ENCODE results near the gene RAD51B. TPM values are rescaled to one million over a fixed set of nuclear protein-coding genes. Genes with fewer than 3 reads are reported as not detected.

RAD51B gene
- total RNA-seq, 1 donor from 2014 or later: 28.5 TPM

GRCh38 chr14:68341411-68342212 lies 522.0 kb downstream of the RAD51B start:
- no peaks in the 10 kb centered on the region for H3K9me3 ChIP-seq
- no peaks in the 10 kb centered on the region for H3K36me3 ChIP-seq
- no peak overlapping the region for H3K27ac ChIP-seq
- no peaks in the 10 kb centered on the region for H3K27me3 ChIP-seq
- no peaks in the 10 kb centered on the region for H3K4me1 ChIP-seq
- no peak overlapping the region for H3K4me3 ChIP-seq
- no peak for DNase-seq (ENCODE audit: extremely low spot score in 2 of 2)
- TF ChIP-seq POLR2AphosphoS5 (IDR thresholded peaks at IDR 0.05; ENCODE audit: insufficient read depth in 1 of 2, low read depth in 1 of 2) (no peak), CTCF (IDR thresholded peaks at IDR 0.05) (no peak), POLR2A (IDR thresholded peaks at IDR 0.05) (no peak)
- intact Hi-C loops (cut with DNase I): no loop called here

GRCh38 chr14:68342216-68342763 lies 522.7 kb downstream of the RAD51B start:
- H3K4me1 ChIP-seq: no peaks in the 10 kb centered on the region
- no peak overlapping the region for H3K27ac ChIP-seq
- H3K27me3 ChIP-seq: no peaks in the 10 kb centered on the region

GRCh38 chr14:68343534-68344118 lies 524.0 kb downstream of the RAD51B start:
- Histone ChIP-seq H3K27ac (no peak overlapping the region), H3K4me3 (no peak overlapping the region), H3K9me3 (no peaks in the 10 kb centered on the region), H3K27me3 (no peaks in the 10 kb centered on the region), H3K36me3 (no peaks in the 10 kb centered on the region), H3K4me1 (no peaks in the 10 kb centered on the region)
- TF ChIP-seq CTCF (IDR thresholded peaks at IDR 0.05) (no peak), POLR2AphosphoS5 (IDR thresholded peaks at IDR 0.05; ENCODE audit: insufficient read depth in 1 of 2, low read depth in 1 of 2) (no peak), POLR2A (IDR thresholded peaks at IDR 0.05) (no peak)
- no peak for DNase-seq (ENCODE audit: extremely low spot score in 2 of 2)
- intact Hi-C loops (cut with DNase I): no loop called here

More at GRCh38 chr14:68342216-68342763, 522.7 kb downstream of the RAD51B start:
- Histone ChIP-seq H3K9me3 (no peaks in the 10 kb centered on the region), H3K36me3 (no peaks in the 10 kb centered on the region), H3K4me3 (no peak overlapping the region)
- intact Hi-C loops (cut with DNase I): no loop called here
- TF ChIP-seq POLR2AphosphoS5 (IDR thresholded peaks at IDR 0.05; ENCODE audit: insufficient read depth in 1 of 2, low read depth in 1 of 2) (no peak), CTCF (IDR thresholded peaks at IDR 0.05) (no peak), POLR2A (IDR thresholded peaks at IDR 0.05) (no peak)
- DNase-seq (ENCODE audit: extremely low spot score in 2 of 2): no peak

GRCh38 chr14:68345738-68346137 lies 526.2 kb downstream of the RAD51B start:
- no peak overlapping the region for H3K4me3 ChIP-seq
- H3K9me3 ChIP-seq: no peaks in the 10 kb centered on the region
- no peaks in the 10 kb centered on the region for H3K4me1 ChIP-seq
- intact Hi-C loops (cut with DNase I): no loop called here
- no peak overlapping the region for H3K27ac ChIP-seq
- DNase-seq (ENCODE audit: extremely low spot score in 2 of 2): no peak
- H3K27me3 ChIP-seq: no peaks in the 10 kb centered on the region
- no peak for TF ChIP-seq POLR2A (IDR thresholded peaks at IDR 0.05)
- TF ChIP-seq CTCF (IDR thresholded peaks at IDR 0.05): no peak
- TF ChIP-seq POLR2AphosphoS5 (IDR thresholded peaks at IDR 0.05; ENCODE audit: insufficient read depth in 1 of 2, low read depth in 1 of 2): no peak
- no peaks in the 10 kb centered on the region for H3K36me3 ChIP-seq

All from vagina (tissue), 2 donors.